HL-60 (cell line): ENCODE results near the gene CNTNAP5.

Source experiments
- TF ChIP-seq, protein P1 (sequence below): IDR thresholded peaks from one replicate; pipeline ENCODE4 v1.5.1; 2011; ENCODE audit warnings: low read length, control low read depth, inconsistent platforms; ENCODE audit not compliant: insufficient read depth
- TF ChIP-seq, protein P2 (sequence below): IDR thresholded peaks from 2 replicates; pipeline ENCODE4 v1.6.1; 2012; ENCODE audit warnings: low read depth; ENCODE audit not compliant: insufficient replicate concordance

DNA sequence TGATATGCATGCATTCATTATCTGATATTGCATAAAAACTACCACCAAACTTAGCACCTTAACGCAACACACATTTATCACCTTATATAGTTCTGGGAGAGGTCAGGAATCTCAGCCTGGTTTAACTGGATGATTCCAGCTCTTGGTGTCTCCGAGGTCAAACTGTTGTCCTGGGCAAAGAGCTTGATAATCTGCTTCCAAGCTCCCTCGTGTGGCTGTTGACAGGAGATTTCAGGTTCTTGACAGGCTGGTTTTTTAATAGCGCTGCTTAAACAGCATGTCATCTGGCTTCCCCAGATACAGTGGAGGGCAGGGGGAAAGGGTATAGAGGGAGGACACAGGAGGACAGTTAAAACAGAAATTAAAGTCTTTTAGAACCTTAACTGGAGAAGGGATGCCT, 785.0 kb downstream of the CNTNAP5 start:
- TF ChIP-seq, protein P1, sequence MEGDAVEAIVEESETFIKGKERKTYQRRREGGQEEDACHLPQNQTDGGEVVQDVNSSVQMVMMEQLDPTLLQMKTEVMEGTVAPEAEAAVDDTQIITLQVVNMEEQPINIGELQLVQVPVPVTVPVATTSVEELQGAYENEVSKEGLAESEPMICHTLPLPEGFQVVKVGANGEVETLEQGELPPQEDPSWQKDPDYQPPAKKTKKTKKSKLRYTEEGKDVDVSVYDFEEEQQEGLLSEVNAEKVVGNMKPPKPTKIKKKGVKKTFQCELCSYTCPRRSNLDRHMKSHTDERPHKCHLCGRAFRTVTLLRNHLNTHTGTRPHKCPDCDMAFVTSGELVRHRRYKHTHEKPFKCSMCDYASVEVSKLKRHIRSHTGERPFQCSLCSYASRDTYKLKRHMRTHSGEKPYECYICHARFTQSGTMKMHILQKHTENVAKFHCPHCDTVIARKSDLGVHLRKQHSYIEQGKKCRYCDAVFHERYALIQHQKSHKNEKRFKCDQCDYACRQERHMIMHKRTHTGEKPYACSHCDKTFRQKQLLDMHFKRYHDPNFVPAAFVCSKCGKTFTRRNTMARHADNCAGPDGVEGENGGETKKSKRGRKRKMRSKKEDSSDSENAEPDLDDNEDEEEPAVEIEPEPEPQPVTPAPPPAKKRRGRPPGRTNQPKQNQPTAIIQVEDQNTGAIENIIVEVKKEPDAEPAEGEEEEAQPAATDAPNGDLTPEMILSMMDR, result no peak
- TF ChIP-seq, protein P2, sequence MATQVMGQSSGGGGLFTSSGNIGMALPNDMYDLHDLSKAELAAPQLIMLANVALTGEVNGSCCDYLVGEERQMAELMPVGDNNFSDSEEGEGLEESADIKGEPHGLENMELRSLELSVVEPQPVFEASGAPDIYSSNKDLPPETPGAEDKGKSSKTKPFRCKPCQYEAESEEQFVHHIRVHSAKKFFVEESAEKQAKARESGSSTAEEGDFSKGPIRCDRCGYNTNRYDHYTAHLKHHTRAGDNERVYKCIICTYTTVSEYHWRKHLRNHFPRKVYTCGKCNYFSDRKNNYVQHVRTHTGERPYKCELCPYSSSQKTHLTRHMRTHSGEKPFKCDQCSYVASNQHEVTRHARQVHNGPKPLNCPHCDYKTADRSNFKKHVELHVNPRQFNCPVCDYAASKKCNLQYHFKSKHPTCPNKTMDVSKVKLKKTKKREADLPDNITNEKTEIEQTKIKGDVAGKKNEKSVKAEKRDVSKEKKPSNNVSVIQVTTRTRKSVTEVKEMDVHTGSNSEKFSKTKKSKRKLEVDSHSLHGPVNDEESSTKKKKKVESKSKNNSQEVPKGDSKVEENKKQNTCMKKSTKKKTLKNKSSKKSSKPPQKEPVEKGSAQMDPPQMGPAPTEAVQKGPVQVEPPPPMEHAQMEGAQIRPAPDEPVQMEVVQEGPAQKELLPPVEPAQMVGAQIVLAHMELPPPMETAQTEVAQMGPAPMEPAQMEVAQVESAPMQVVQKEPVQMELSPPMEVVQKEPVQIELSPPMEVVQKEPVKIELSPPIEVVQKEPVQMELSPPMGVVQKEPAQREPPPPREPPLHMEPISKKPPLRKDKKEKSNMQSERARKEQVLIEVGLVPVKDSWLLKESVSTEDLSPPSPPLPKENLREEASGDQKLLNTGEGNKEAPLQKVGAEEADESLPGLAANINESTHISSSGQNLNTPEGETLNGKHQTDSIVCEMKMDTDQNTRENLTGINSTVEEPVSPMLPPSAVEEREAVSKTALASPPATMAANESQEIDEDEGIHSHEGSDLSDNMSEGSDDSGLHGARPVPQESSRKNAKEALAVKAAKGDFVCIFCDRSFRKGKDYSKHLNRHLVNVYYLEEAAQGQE, result no peak
